Measurements from ENCODE around the gene ARHGEF28.

Gene ARHGEF28

DNA sequence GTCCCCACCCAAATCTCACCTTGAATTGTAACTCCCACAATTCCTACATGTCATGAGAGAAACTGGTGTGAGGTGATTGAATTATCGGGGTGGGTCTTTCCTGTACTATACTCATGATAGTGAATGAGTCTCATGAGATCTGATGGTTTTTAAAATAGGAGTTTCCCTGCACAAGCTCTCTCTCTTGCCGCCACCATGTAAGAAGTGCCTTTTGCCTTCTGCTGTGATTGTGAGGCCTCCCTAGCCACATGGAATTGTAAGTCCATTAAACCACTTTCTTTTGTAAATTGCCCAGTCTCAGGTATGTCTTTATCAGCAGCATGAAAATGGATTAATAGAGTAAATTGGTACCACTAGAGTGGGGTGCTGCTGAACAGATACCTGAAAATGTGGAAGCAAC is 140.9 kb downstream of the ARHGEF28 start:
- no peak for DNase-seq (ENCODE audit: extremely low spot score, insufficient read length, low read depth)
- FAIRE-seq = no peak

DNA sequence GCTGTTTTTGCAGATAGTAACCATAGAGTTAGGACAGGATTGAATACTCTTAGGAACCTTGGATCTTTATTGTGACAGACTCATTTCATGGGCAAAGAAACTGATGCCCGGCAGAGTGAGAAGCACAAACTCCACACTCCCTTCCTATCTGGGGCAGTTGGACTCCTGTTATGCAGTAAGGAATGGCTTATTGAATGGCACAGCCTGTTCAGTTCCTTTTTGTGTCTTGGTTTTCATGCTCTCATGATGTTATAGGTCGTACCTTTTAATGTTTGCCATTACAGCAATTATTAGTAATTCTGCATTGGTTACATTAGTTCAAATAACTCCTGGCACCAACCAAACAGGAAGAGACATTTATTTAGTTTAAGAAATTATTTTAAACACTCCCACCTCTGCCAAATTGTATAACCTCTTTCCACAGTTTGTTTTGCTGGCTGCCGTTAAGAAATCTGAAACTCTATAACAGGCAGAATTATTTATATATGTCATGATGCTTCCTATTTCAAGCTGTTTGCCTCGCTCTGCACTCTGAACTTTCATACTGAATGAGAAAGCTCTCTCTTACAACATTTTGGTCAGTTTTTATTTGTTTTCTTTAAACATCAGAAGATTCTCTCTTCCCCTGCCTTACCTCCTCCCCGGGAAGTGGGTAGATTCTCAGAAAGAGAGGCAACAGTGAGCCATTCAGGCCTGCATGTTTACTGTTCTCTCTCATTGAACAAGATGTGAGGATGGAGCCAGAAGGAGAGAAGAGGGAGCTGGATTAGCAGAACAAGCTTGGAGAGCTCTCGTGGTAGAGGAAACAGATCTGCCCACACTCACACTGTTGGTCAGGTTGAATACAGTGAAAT is 144.4 kb downstream of the ARHGEF28 start:
- FAIRE-seq (no peak), DNase-seq (ENCODE audit: extremely low spot score, insufficient read length, low read depth) (no peak)

DNA sequence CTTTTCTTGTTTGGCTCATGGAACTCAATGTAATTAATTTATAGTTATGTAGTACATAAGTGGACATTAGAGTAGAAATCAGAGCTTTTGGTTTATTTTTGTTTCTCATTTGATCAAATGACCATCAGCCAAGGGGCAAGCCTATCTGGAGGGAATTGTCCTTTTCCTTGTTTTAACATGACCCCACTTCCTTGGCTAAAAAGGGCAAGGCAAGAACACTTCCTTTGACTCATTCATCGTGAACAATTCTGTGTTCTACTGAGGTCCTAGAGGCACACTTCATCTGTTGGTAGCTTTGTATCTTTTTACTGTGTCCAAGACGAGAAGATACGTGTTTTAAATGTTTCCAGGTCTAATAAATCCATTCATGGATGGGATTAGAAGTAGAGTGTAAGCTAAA is 148.9 kb downstream of the ARHGEF28 start:
- no peak for DNase-seq (ENCODE audit: extremely low spot score, insufficient read length, low read depth)
- FAIRE-seq = no peak

DNA sequence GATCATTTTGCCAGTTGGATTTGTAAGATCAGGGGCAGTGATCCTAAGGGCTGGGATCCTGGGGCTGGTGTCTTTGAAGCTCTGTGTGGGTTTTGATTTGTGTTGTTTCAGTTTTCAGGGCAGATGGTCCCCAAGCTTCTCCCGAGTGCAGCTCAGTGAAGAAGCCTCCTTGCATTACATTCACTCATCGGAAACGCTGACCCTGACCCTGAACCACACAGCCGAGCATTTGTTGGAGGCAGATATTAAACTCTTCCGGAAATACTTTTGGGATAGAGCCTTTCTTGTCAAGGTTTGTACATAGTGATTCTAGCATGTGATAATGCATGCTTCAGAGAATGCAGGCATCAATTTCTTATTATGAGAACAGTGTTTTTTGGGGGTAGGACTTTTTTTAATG is 150.4 kb downstream of the ARHGEF28 start:
- no peak for DNase-seq (ENCODE audit: extremely low spot score, insufficient read length, low read depth)
- FAIRE-seq = no peak

DNA sequence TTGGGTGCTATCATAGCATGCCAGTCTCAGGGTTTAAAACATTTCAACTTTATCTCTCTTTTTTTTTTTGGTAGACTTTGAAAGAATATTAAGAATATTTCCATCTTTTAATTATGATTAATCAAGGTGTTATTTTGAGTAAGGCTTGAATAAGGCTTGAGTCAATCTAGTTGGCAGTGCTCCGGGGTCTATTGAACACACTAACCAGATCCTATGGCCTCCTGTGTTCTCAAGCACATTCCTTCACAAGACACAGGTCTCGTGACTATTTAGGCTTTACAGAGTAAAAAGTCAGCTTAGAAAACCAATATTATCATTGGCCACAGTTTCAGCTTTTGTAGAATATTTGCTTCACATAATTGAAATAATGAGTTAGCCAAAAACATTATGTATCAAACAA is 151.2 kb downstream of the ARHGEF28 start:
- FAIRE-seq (no peak), DNase-seq (ENCODE audit: extremely low spot score, insufficient read length, low read depth) (no peak)

DNA sequence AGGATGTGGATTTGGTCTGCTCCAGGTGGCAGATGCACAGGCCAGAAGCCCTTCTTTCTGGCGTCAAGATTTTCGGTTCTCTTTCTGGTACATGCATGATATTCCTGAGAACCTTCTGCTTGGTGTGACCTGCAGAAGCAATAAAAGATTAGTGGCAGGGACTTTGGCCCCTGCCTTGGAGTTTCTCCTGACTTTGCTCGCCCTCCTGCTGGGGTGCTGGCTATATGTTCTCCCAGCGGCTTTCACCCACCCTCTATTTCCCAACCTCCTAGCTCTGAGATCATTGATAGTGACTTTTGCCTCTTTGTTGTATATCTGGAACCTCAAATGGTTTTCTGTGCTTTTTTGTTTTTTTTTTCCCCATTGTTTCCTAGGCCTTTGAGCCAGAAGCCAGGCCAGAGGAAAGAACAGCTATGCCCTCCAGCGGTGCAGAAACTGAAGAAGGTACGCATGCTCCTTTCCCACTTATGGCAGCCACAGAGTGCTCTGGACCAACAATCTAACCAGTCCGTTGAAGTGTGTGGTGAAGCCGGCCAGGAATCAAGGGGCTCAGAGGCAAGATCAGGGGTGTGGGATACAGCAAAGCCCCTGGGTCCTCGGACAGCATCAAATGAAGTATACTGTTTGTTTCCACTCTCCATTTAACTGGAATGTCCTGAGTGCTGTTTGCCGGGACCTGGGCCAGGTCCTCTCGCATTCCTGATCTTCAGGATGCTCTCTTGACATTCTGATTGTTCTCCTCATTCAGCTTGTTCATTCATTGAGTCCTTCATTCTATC is 154.5 kb downstream of the ARHGEF28 start:
- DNase-seq (ENCODE audit: extremely low spot score, insufficient read length, low read depth) (no peak), FAIRE-seq (no peak)

GRCh38 chr5:73781107-73781768 is 155.2 kb downstream of the ARHGEF28 start:
- no peak for DNase-seq (ENCODE audit: extremely low spot score, insufficient read length, low read depth)
- FAIRE-seq = no peak

GRCh38 chr5:73783828-73784227 is 157.8 kb downstream of the ARHGEF28 start:
- FAIRE-seq = peak; percentile 52

DNA sequence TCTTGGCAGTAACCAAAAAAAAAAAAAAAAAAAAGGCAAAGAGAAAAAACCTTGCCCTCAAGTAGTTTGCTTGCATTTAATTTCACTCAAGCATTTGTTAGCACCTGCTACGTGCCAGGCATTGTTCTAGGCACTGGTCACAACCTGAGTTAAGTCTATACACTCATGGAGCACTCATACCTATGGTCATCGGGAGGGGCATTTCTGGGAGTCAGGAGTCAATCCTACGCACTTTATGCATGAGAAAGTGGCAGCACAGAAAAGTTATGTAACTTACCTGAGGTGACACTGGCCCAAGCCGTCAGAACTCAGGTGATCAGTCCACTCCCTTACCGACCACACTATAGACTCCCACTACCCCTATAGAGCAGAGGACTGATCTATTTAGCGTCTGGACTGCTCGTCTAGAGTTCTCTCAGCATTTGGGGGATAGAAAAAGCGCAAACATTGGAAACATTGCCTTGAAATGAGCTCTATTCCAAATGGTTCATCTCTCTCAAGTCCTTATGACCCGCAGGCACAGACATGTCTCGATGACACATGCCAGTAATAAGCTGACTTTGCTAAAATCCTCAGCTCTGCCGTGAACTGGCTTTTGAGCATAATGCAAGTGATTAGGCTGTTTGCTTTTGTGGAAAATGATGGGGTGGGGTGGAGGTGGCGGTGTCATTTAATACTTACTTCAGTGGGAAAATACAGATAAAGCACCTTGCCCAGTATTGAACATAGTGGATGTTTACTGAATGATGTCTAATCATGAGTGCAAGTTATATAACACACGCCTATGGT is 160.2 kb downstream of the ARHGEF28 start:
- DNase-seq (ENCODE audit: extremely low spot score, insufficient read length, low read depth) (no peak), FAIRE-seq (no peak)

More at GRCh38 chr5:73783828-73784227, 157.8 kb downstream of the ARHGEF28 start:
- DNase-seq (ENCODE audit: extremely low spot score, insufficient read length, low read depth) = no peak

GRCh38 chr5:73789851-73790281 is 163.9 kb downstream of the ARHGEF28 start:
- DNase-seq (ENCODE audit: extremely low spot score, insufficient read length, low read depth) (no peak), FAIRE-seq (no peak)

- no peak for FAIRE-seq
These were observed 165.4 kb downstream of the ARHGEF28 start for GRCh38 chr5:73791389-73791788.

GRCh38 chr5:73792687-73793320 is 166.8 kb downstream of the ARHGEF28 start:
- peak; percentile 12 for DNase-seq (ENCODE audit: extremely low spot score, insufficient read length, low read depth)
- FAIRE-seq = peak; percentile 48

More at GRCh38 chr5:73791389-73791788, 165.4 kb downstream of the ARHGEF28 start:
- DNase-seq (ENCODE audit: extremely low spot score, insufficient read length, low read depth) = no peak

- FAIRE-seq (no peak), DNase-seq (ENCODE audit: extremely low spot score, insufficient read length, low read depth) (no peak)
These were observed 167.9 kb downstream of the ARHGEF28 start for GRCh38 chr5:73793911-73794310.

DNA sequence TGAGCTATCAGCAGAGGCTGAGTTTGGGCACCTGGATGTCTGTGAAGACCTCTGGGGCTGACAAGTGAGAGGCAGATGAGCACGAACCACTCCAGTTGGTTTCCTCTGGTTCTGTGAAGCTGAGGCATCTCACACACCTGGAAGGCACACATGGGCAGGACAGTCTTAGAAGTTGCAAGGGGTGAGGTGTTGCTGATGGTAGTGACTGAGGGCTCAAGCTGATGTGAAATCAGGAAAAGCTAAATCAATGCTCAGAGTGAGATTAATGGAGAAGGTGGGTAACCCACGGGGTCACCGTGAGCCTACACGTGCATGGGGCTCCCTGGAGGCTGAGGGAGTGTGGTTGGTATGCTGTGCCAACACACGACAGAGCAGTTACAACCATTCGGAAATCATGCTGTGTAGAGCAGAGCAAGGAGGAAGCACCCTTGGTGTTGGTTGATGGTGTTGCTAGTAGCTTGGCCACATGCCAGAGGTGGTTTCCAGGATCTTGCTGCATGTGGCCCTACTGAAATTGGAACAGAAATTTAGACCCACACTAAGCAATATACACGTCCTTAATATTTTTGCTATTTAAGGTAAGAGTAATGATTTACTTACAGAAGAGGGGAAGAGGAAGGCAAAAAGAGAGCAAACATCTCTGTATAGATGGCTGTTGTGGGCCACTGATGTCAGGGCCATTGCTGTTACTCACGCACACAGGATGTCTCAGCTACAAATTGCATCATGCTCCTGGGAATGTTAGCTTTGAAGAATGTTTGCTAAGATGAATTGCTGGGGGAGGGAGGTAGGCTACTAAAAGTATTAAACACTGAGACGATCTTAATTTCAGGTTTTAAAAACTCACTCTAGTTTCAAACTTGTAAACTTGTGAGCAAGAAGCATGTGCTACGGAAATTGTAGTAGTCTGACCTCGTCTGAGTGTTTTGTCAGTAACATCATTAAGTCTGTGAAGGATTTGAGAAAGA is 170.5 kb downstream of the ARHGEF28 start:
- DNase-seq (ENCODE audit: extremely low spot score, insufficient read length, low read depth) = no peak

DNA sequence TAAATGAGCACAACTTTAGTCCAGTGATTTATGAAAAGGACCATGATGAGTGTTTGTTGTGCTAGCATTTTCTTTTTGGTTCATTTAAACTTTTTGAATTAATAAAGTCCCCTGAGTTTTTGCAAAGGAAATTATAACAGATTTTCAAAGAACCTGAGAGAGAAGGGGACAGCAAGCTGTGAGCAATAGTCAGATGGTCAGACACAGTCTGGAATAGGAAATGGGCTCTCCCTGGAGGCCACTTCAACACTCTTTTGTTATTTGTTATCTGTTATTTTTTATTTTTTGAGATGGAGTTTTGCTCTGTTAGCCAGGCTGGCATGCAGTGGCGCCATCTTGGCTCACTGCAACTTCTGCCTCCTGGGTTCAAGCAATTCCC is 171.1 kb downstream of the ARHGEF28 start:
- no peak for FAIRE-seq

More for the DNA sequence above, 170.5 kb downstream of the ARHGEF28 start:
- FAIRE-seq = peak; percentile 77

GRCh38 chr5:73799401-73799972 is 173.5 kb downstream of the ARHGEF28 start:
- DNase-seq (ENCODE audit: extremely low spot score, insufficient read length, low read depth) (no peak), FAIRE-seq (no peak)

More for the DNA sequence above, 171.1 kb downstream of the ARHGEF28 start:
- DNase-seq (ENCODE audit: extremely low spot score, insufficient read length, low read depth) = no peak

GRCh38 chr5:73801686-73802085 is 175.7 kb downstream of the ARHGEF28 start:
- FAIRE-seq = no peak

GRCh38 chr5:73805449-73805848 is 179.5 kb downstream of the ARHGEF28 start:
- DNase-seq (ENCODE audit: extremely low spot score, insufficient read length, low read depth) = no peak
- FAIRE-seq = no peak

More at GRCh38 chr5:73801686-73802085, 175.7 kb downstream of the ARHGEF28 start:
- DNase-seq (ENCODE audit: extremely low spot score, insufficient read length, low read depth) = no peak

All from GM18507 (cell line).